ENCODE results near the gene KDM6A. TPM values are rescaled to one million over a fixed set of nuclear protein-coding genes. Genes with fewer than 3 reads are reported as not detected.
"Not testable (repeated sequence)": the region's sequence is repeated elsewhere in the genome, so short reads cannot be mapped to it uniquely, and the experiment has no call there.

KDM6A gene
- total and polyA plus RNA-seq, 9 of the 15 experiments (the other 6 are each of a cell fraction or from before 2014, with no cell fraction given) = 8.4 to 34.3 (median 22.9) TPM

DNA sequence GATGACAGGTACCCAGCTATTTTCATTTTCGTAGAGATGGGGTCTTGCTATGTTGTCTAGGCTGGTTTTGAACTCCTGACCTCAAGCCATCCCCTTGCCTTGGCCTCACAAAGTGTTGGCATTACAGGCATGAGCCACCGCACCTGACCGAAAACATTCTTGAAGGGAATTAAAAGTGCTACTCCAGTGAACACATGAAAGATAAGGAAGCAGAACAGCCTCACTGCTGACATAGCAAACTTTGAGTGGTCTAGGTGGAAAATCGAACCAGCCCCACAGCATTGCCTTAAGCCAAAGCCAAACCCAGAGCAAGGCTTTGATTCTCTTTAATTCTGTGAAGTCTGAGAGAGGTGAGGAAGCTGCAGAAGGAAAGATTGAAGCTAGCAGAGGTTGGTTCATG lies 65.1 kb downstream of the KDM6A start (continued):
- TF ChIP-seq ZNF263 (CRISPR knock-in tag; IDR thresholded peaks at IDR 0.05; ENCODE audit: borderline replicate concordance) (no peak), SRSF9 (IDR thresholded peaks at IDR 0.05; ENCODE audit: borderline replicate concordance, low read depth, low read length) (no peak), ZNF584 (CRISPR knock-in tag; IDR thresholded peaks at IDR 0.05; ENCODE audit: low read depth) (no peak), ETS2 (tag; IDR thresholded peaks at IDR 0.05; ENCODE audit: borderline replicate concordance, poor library complexity, severe bottlenecking) (no peak), NR2C1 (IDR thresholded peaks at IDR 0.05) (no peak), NR2C1 (tag; IDR thresholded peaks at IDR 0.05) (no peak), RBM14 (IDR thresholded peaks at IDR 0.05; ENCODE audit: borderline replicate concordance, insufficient read depth, low read depth, low read length) (no peak), HMGXB4 (CRISPR knock-in tag; IDR thresholded peaks at IDR 0.05) (no peak), GTF2E2 (tag; IDR thresholded peaks at IDR 0.05) (no peak), ZNF133 (CRISPR knock-in tag; IDR thresholded peaks at IDR 0.05) (no peak), CSDE1 (IDR thresholded peaks at IDR 0.05) (no peak), SMARCC2 (IDR thresholded peaks at IDR 0.05; ENCODE audit: low read depth) (no peak), DNMT1 (IDR thresholded peaks at IDR 0.05) (no peak), TBP (optimal IDR thresholded peaks at IDR 0.05; ENCODE audit: low read depth, low read length) (no peak), NONO (IDR thresholded peaks at IDR 0.05; ENCODE audit: low read depth in 2 of 2, low read length in 1 of 2) (no peak), ZNF589 (CRISPR knock-in tag; IDR thresholded peaks at IDR 0.05; ENCODE audit: low read depth) (no peak), GATAD2A (IDR thresholded peaks at IDR 0.05) (no peak), MAFG (tag; conservative IDR thresholded peaks at IDR 0.05) (peak; percentile 34; the same call in 1 of the 2 replicates), ZNF274 (IDR thresholded peaks at IDR 0.05; ENCODE audit: borderline replicate concordance, low read depth, low read length) (no peak), C11orf30 (IDR thresholded peaks at IDR 0.05; ENCODE audit: low read depth) (peak; percentile 58; the same call in 1 of the 2 replicates), IFI16 (CRISPR knock-in tag; IDR thresholded peaks at IDR 0.05) (no peak)

GRCh38 chrX:44940541-44940940 lies 67.6 kb downstream of the KDM6A start:
- H3K9me3 ChIP-seq (replicated peaks; ENCODE audit: control insufficient read depth, insufficient read depth, low read depth, low read length); H3K9ac ChIP-seq (ENCODE audit: insufficient read depth in 1 of 2, low read depth in 2 of 2, low read length in 2 of 2); H3K4me2 ChIP-seq (ENCODE audit: insufficient read depth, low read length); DNase-seq (ENCODE audit: extremely low read depth in 1 of 4, low spot score in 3 of 4); H3K27me3 ChIP-seq (ENCODE audit: control insufficient read depth in 2 of 2, insufficient read depth in 2 of 2, low read length in 2 of 2); H3K36me3 ChIP-seq (ENCODE audit: control insufficient read depth, insufficient read depth, low read length); H3K27ac ChIP-seq (ENCODE audit: extremely low read depth, low read depth, low read length); BruUV-seq (replicated peaks); POLR2A ChIA-PET; H3K4me1 ChIP-seq (replicated peaks in 1 of 2; ENCODE audit: control insufficient read depth in 2 of 2, insufficient read depth in 2 of 2, low read length in 2 of 2); ATAC-seq; in situ Hi-C loops (cut with MboI); CTCF ChIA-PET (ENCODE audit: low intra/inter-chr PET ratio); H3K9me1 ChIP-seq (ENCODE audit: control insufficient read depth, insufficient read depth, low read length); H3K4me3 ChIP-seq; intact Hi-C loops (cut with micrococcal nuclease); H2AFZ ChIP-seq (ENCODE audit: low read depth, low read length); FAIRE-seq: not testable (repeated sequence)
- peaks cover 94% of the 10 kb centered on the region for H3K79me2 ChIP-seq (ENCODE audit: control insufficient read depth, insufficient read depth, low read length)
- WGBS (ENCODE audit: insufficient coverage, low coverage, missing lambda C conversion rate) = 95% methylated on average over 8 of the region's 12 CpGs
- 0 out of 2 replicates have a peak, but pooled peaks cover 13% of the 10 kb centered on the region for H4K20me1 ChIP-seq (replicated peaks; ENCODE audit: control insufficient read depth, insufficient read depth, low read length)
